OCI-M1 (cell line): Measurements from ENCODE around the gene MRPL43.

ENCODE experiments used
- DNase-seq: peaks from one replicate; lab custom pipeline; 2025; lab: John Stamatoyannopoulos, UW

MRPL43 gene

DNA sequence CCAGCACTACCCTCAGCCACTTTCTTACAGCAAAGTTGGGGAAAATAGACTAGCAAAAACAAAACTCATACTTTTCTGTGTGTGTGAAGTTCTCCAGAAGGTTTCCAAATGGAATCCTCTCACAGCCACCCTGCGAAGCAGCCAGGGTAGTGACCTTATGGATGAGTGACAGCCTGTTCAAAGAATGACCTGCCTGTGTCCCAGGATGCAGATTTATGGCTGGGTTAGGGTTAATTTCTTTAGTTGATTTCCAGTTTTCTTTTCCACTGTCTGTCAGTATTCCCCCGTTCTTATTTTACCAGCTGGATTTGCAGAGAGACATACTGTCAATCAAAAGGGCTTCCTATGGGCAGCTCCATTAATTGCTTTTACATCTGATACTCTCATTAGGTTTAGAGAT, 20.4 kb downstream of the MRPL43 start:
- DNase-seq, result no peak

DNA sequence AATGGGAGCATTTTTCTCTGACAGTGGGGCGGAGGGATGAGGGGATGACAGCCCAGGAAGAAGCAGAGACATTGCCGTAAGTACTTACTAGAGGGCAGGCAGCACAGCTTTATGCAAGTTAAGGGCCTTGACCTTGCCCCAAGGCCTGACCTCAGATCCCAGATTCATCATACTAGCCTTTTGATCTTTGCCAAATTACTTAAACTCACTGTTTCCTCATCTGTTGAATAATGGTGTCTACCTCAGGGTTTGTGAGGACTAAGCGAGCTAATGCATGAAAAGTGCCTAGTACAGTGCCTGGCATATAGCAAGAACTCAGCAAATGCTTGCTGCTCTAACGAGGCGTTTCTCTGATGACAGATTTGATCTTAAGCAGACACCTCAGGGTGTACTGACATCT, 21.5 kb downstream of the MRPL43 start:
- DNase-seq, result no peak

DNA sequence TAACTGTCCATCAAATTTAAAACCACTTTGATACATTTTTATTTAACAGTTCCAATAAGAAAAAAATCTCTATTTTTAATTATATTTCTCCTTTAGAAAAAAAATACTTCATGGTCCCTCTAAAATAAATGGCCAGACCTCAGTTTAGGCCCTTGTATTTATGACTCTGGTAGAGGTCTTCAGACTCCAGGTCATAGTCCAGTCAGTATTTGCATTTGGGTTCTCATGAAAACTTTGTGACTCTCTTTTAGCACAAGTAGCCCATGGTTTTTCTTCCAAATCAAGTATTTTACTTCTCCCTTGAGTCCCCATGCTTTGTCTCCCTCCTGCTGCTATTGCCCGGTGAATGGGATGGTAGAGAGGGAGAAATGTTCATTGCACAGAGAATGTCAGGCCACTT, 23.5 kb downstream of the MRPL43 start:
- DNase-seq, result no peak

DNA sequence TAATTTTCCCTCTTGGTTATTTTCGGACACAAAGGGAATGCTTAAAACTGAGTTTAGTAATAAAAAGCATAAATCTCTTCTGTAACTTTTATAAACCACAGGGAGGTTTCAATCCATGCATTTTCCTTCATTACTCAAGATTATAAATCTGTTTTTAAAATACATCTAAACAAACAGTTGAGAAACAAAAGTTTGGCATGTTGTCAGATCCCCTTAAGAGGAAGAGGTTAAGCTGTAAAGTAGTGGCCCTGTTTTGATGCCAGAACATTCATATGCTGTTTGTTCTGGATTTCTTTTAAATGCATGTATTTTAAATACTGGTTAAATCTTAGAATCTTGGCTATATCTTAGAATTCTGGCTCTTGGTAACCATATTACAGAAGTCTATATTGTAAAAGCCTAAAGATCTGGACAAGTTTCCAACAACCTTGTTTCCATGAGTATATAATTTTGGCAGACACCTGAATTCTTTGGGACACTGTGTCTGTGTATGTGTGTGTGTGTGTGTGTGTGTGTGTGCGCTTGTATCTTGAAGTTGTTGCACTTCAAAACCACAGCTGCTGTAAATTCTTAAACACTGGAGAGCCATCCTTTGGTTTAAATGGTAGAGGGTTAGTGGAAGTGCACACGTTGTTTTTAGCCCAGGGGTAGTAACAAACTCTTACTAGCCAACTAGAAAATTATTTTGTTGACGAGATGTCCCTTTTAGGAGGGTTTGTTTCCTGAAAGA, 24.8 kb downstream of the MRPL43 start:
- no peak for DNase-seq

DNA sequence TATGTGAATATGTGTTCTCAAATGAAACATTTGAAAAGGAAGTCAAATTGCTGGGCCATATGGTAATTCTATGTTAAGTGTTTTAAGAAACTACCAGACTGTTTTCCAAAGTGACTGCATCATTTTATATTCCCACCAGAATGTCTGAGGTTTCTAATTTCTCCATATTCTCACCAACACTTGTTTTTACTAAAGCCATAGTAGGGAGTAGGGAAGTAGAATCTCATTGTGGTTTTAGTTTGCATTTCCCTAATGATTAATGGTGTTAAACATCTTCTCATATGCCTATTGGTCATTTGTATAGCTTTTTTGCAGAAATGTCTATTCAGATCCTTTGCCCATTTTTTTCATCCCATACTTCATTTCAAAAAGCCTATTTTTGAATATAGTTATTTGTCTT, 27.0 kb downstream of the MRPL43 start:
- DNase-seq, result no peak

DNA sequence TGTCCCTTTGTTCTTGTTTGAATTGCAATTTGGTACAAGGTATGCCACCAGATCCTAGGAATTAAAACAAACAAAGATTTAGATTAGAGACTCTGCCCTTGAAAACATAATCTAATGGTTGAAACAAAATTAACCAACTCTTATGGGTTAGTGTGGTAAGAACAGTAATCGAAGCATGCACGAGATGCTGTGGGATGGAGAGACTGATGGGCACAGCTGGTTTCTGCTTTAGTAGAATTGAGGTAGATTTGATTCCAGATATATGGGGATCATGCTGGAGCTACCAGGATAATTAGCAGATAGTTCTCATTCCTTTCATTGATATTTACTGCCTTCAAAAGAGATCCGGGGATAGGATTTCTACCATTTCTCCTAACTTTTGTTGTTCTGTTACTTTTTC, 38.4 kb downstream of the MRPL43 start:
- no peak for DNase-seq

DNA sequence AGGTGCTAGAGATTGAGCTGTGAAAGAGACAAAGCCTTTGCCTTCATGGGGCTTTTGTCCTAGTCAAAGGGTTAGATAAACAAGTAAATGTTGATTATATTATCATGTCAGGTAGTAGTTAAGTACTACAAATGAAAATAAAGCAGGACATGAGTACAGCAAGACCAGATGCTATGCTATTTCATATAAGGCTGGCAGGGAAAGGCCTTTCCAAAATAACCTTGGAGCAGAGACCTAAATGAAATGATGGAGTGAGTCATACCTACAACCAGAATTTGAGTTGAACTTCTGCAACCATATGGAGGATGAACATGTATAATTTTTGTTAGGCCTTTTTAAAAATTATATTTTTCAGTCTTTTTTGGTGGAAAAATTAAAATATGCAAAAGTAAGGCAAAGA, 41.5 kb downstream of the MRPL43 start:
- no peak for DNase-seq

DNA sequence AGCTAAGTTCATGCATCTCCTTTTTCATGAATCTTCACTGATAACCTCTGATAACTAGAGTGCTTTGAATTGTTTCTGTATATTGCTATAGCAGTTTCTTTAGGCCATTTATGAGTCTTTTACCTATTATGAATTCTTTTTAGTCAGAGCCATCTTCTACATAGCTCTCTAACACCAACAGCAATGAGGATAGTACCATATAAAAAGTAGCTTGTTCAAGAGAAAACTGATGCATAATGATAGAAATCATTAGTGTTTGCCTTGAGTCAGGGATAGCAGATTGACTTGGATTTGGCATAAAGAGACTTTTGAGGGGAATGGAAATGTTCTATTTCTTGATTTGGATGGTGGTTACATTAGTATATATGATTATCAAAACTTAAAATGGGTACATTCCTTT, 43.8 kb downstream of the MRPL43 start:
- no peak for DNase-seq

DNA sequence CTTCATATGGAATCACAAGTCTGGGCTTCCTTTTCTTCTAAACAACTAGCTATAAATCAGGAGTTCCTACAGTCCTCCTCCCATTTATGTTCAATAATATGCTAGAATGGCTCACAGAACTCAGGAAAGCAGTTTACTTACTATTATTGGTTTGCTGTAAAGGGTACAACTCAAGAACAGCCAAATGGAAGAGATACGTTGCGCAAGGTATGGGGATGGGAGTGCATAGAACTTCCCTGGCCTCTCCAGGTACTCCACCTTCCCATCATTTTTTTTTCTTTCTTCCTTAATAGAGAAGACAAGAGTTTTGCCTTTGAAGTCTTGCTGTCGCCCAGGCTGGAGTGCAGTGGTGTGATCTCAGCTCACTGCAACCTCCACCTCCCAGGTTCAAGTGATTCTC, 45.1 kb downstream of the MRPL43 start:
- DNase-seq, result no peak

DNA sequence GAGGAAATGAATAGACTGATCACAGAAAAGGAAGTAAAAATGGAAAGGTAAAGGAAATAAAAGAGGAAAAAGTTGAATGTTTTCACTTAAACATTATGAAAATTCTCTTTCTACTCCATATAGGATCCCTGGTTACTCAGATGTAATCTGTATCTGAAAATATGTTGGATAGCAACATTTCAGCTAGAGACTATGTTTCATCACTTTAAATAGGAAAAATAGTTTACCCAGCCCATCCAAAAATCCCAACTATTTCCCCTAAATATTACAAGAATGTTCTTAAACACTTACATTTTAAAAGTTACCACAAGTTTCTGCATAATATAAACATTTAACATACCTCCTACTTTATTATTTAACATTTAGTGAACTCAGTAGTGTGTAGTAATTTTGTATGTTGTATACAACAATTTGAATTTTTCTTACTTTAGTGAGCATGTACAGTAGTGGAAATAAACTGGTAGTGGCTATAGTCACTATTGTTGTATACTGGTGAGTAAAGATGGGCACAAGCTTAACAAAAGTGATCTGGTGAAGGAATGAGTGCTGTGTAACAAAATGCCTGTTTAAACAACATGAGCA, 47.4 kb downstream of the MRPL43 start:
- no peak for DNase-seq
